MM.1S (cell line): ENCODE results near the gene MED13L.

Experiments used
- DNase-seq: peaks from one replicate; pipeline ENCODE4 v3.0.0-alpha.2; 2015
- H2AFZ ChIP-seq: fragments of 300-600 bp; sonication (generic); 2 replicates; pipeline ENCODE4 v1.6.0; 2016; ENCODE audit warnings: antibody characterized with exemption, low read length
- H3F3A ChIP-seq: fragments of 300-600 bp; sonication (generic); 2 replicates; pipeline ENCODE4 v1.6.1; 2016; ENCODE audit warnings: mild to moderate bottlenecking, antibody characterized with exemption, low read length, moderate library complexity, mixed read lengths; ENCODE audit not compliant: insufficient read depth
- H3K27ac ChIP-seq: fragments of 300-600 bp; sonication (generic); 2 replicates; pipeline ENCODE4 v1.5.1; 2016; ENCODE audit warnings: mild to moderate bottlenecking, low read length
- H3K27me3 ChIP-seq: fragments of 300-600 bp; sonication (generic); replicated peaks from 2 replicates; pipeline ENCODE4 v1.6.0; 2016; ENCODE audit warnings: low read length; ENCODE audit not compliant: insufficient read depth
- H3K36me3 ChIP-seq: fragments of 300-600 bp; sonication (generic); replicated peaks from 2 replicates; pipeline ENCODE4 v1.6.1; 2016; ENCODE audit warnings: mild to moderate bottlenecking, low read length, mixed read lengths; ENCODE audit not compliant: insufficient read depth
- H3K4me1 ChIP-seq: fragments of 300-600 bp; sonication (generic); 2 replicates; pipeline ENCODE4 v1.6.1; 2016; ENCODE audit warnings: low read length, mixed read lengths
- H3K4me2 ChIP-seq: fragments of 300-600 bp; sonication (generic); 2 replicates; pipeline ENCODE4 v1.6.0; 2016; ENCODE audit warnings: low read depth, low read length
- H3K4me3 ChIP-seq: fragments of 300-600 bp; sonication (generic); 2 replicates; pipeline ENCODE4 v1.5.1; 2016; ENCODE audit warnings: low read length, mixed read lengths
- H3K79me2 ChIP-seq: fragments of 300-600 bp; sonication (generic); 2 replicates; pipeline ENCODE4 v1.6.1; 2016; ENCODE audit warnings: mixed run types, low read length, mixed read lengths
- H3K9ac ChIP-seq: fragments of 300-600 bp; sonication (generic); 2 replicates; pipeline ENCODE4 v1.6.1; 2016; ENCODE audit warnings: low read length, mixed read lengths
- H3K9me2 ChIP-seq: fragments of 300-600 bp; sonication (generic); replicated peaks from 2 replicates; pipeline ENCODE4 v1.6.1; 2016; ENCODE audit warnings: mild to moderate bottlenecking, low read length, mixed read lengths; ENCODE audit not compliant: insufficient read depth
- H3K9me3 ChIP-seq: fragments of 300-600 bp; sonication (generic); replicated peaks from 2 replicates; pipeline ENCODE4 v1.6.1; 2016; ENCODE audit warnings: mild to moderate bottlenecking, low read length, mixed read lengths; ENCODE audit not compliant: insufficient read depth
- H4K20me1 ChIP-seq: fragments of 300-600 bp; sonication (generic); 2 replicates; pipeline ENCODE4 v1.6.1; 2016; ENCODE audit warnings: mild to moderate bottlenecking, low read length, moderate library complexity, mixed read lengths; ENCODE audit not compliant: insufficient read depth
- CTCF ChIP-seq: fragments of 300-600 bp; sonication (generic); IDR thresholded peaks from 2 replicates; pipeline ENCODE4 v1.5.1; 2016; ENCODE audit warnings: antibody characterized with exemption, low read length, mixed read lengths
- EZH2 ChIP-seq: fragments of 300-600 bp; sonication (generic); optimal IDR thresholded peaks from 2 replicates; pipeline ENCODE3; 2017; ENCODE audit warnings: low read depth, mild to moderate bottlenecking, antibody characterized with exemption, low read length, mixed read lengths
- EZH2phosphoT487 ChIP-seq: fragments of 300-600 bp; sonication (generic); IDR thresholded peaks from 2 replicates; pipeline ENCODE4 v1.6.1; 2018; ENCODE audit warnings: antibody characterized with exemption, low read length

MED13L gene

GRCh38 chr12:116152268-116152667 is 125.2 kb downstream of the MED13L start:
- TF ChIP-seq EZH2 (no peak), CTCF (no peak), EZH2phosphoT487 (no peak)
- Histone ChIP-seq H4K20me1 (peaks cover 29% of the 10 kb centered on the region), H3F3A (no peaks in the 10 kb centered on the region), H2AFZ (no peak overlapping the region), H3K9me2 (no peaks in the 10 kb centered on the region), H3K4me3 (no peak overlapping the region), H3K36me3 (no peaks in the 10 kb centered on the region), H3K4me2 (no peak overlapping the region), H3K27ac (no peak overlapping the region), H3K27me3 (no peaks in the 10 kb centered on the region), H3K79me2 (peaks cover 95% of the 10 kb centered on the region), H3K4me1 (no peaks in the 10 kb centered on the region), H3K9ac (no peak overlapping the region), H3K9me3 (no peaks in the 10 kb centered on the region)
- DNase-seq: no peak

DNA sequence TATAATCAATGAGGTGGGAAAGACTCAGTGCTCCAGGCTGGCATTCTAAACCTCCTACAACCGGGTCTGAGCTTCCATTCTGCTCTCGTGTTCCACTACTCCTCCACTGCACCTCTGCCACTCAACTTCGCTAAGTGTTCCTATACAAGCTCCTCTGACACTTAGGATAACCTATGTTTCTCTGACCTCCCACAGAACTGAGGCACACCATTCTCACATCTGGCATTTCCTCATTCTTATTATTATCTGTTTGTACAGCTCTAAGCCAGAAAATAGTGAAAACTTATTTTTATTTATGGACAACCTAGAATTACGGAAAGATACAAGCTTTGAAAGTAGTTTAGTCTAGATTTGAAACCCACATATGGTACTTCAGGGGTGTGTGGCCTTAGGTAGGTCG is 127.0 kb downstream of the MED13L start:
- Histone ChIP-seq H3K4me3 (no peak overlapping the region), H4K20me1 (peaks cover 22% of the 10 kb centered on the region), H3K27ac (no peak overlapping the region), H3K4me1 (no peaks in the 10 kb centered on the region), H3F3A (no peaks in the 10 kb centered on the region), H3K79me2 (peaks cover 95% of the 10 kb centered on the region), H2AFZ (no peak overlapping the region), H3K9me2 (no peaks in the 10 kb centered on the region), H3K36me3 (no peaks in the 10 kb centered on the region), H3K9me3 (no peaks in the 10 kb centered on the region), H3K4me2 (no peak overlapping the region), H3K27me3 (no peaks in the 10 kb centered on the region), H3K9ac (no peak overlapping the region)
- TF ChIP-seq EZH2 (no peak), CTCF (no peak), EZH2phosphoT487 (no peak)
- DNase-seq: no peak

GRCh38 chr12:116150001-116150400 is 127.5 kb downstream of the MED13L start:
- Histone ChIP-seq H3F3A (no peaks in the 10 kb centered on the region), H3K4me1 (no peaks in the 10 kb centered on the region), H3K27me3 (no peaks in the 10 kb centered on the region), H3K27ac (no peak overlapping the region), H4K20me1 (peaks cover 26% of the 10 kb centered on the region), H3K36me3 (no peaks in the 10 kb centered on the region), H3K9me3 (no peaks in the 10 kb centered on the region), H3K9me2 (no peaks in the 10 kb centered on the region), H3K4me2 (no peak overlapping the region), H3K4me3 (no peak overlapping the region), H2AFZ (no peak overlapping the region), H3K9ac (no peak overlapping the region), H3K79me2 (peaks cover 95% of the 10 kb centered on the region)
- TF ChIP-seq EZH2: no peak
- no peak for TF ChIP-seq EZH2phosphoT487
- TF ChIP-seq CTCF: no peak
- no peak for DNase-seq
